Measurements from ENCODE around the gene TSGA10IP.

DNA sequence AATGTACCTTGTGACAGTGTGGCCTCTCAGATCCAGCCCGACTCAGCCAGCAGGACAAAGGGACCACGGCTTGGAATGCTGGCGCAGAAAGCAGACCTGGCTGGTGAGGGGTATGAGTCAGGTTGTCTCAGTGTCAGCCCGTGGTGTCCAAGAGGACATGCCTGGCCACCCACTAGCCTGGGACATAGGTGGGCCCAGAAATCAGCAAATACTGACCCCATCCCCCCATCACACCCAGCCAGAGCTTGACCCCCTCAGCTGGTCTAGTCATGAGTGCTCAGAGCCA lies 61.6 kb downstream of the TSGA10IP start:
- TF ChIP-seq, protein P1, sequence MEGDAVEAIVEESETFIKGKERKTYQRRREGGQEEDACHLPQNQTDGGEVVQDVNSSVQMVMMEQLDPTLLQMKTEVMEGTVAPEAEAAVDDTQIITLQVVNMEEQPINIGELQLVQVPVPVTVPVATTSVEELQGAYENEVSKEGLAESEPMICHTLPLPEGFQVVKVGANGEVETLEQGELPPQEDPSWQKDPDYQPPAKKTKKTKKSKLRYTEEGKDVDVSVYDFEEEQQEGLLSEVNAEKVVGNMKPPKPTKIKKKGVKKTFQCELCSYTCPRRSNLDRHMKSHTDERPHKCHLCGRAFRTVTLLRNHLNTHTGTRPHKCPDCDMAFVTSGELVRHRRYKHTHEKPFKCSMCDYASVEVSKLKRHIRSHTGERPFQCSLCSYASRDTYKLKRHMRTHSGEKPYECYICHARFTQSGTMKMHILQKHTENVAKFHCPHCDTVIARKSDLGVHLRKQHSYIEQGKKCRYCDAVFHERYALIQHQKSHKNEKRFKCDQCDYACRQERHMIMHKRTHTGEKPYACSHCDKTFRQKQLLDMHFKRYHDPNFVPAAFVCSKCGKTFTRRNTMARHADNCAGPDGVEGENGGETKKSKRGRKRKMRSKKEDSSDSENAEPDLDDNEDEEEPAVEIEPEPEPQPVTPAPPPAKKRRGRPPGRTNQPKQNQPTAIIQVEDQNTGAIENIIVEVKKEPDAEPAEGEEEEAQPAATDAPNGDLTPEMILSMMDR (IDR thresholded peaks at IDR 0.05): no peak
- peak in 1 of 2 donors; percentile 13 for TF ChIP-seq POLR2A (IDR thresholded peaks at IDR 0.05)
